ENCODE results near the gene VWA8.

VWA8 gene

DNA sequence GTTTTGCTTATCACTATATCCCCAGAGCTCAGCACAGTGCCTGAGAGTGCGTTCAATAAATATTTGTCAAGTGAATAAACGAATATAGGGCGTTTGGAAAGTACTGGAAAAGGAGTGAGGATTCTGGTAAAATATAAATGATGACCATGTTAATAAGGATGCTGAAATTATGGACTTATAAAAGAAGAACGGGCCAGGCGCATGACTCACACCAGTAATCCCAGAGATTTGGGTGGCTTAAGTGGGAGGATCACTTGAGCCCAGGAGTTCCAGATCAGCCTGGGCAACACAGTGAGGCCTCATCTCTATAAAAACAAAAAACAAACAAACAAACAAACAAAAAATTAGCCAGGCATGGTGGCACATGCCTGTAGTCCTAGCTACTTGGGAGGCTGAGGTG is 198.1 kb downstream of the VWA8 start:
- no peaks in the 10 kb centered on the region for H3K4me1 ChIP-seq (ENCODE audit: low read length)
- TF ChIP-seq EZH2 (optimal IDR thresholded peaks at IDR 0.05; ENCODE audit: low read depth, low read length) (no peak), EZH2phosphoT487 (IDR thresholded peaks at IDR 0.05; ENCODE audit: low read length) (no peak), CTCF (IDR thresholded peaks at IDR 0.05; ENCODE audit: low read length) (no peak)

DNA sequence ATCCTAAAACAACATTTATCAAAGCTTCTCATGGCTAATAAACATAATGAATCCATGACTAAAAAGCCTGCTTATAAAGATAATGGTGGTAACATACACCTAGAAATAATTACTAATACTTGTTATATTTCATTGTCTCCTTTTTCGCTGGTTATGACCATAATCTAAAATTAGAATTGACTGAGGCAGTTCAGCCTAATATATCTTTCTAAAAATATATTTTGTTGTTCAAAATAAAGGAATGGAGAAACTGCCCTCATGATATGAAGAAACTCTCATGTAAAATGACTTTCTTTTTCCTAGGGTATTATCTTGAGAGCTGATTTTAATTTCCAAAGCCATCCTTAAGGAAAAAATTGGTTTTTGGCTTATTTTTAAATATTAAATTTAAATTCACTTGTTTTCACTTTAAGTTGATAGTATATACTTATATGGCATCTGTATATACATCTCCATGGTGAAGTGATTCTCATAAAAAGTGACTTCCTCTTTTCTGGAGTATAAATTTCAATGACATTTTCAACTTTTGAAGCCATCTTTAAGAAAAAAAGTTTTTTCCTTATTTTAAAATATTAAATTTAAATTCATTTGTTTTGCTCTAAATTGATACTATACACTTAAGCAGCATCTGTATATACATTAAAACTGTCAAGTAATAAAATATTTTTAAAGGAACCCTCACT is 204.6 kb downstream of the VWA8 start:
- no peak overlapping the region for H2AFZ ChIP-seq (ENCODE audit: low read length)
- no peak overlapping the region for H3K4me2 ChIP-seq (ENCODE audit: low read depth, low read length)
- H3K4me1 ChIP-seq (ENCODE audit: low read length), result no peaks in the 10 kb centered on the region
- H3K9me2 ChIP-seq (replicated peaks; ENCODE audit: insufficient read depth, low read length), result no peaks in the 10 kb centered on the region
- H3K36me3 ChIP-seq (replicated peaks; ENCODE audit: insufficient read depth, low read length), result no peaks in the 10 kb centered on the region
- no peak overlapping the region for H3K27ac ChIP-seq (ENCODE audit: low read length)
- H3K79me2 ChIP-seq (ENCODE audit: low read length), result no peaks in the 10 kb centered on the region
- H3F3A ChIP-seq (ENCODE audit: insufficient read depth, low read length), result no peaks in the 10 kb centered on the region
- H3K9ac ChIP-seq (ENCODE audit: low read length), result no peak overlapping the region
- H3K27me3 ChIP-seq (replicated peaks; ENCODE audit: insufficient read depth, low read length), result no peaks in the 10 kb centered on the region
- DNase-seq, result no peak
- H3K9me3 ChIP-seq (replicated peaks; ENCODE audit: insufficient read depth, low read length), result no peaks in the 10 kb centered on the region
- no peak overlapping the region for H3K4me3 ChIP-seq (ENCODE audit: low read length)
- TF ChIP-seq EZH2phosphoT487 (IDR thresholded peaks at IDR 0.05; ENCODE audit: low read length) (no peak), CTCF (IDR thresholded peaks at IDR 0.05; ENCODE audit: low read length) (no peak), EZH2 (optimal IDR thresholded peaks at IDR 0.05; ENCODE audit: low read depth, low read length) (no peak)
- no peaks in the 10 kb centered on the region for H4K20me1 ChIP-seq (ENCODE audit: insufficient read depth, low read length)

More for the DNA sequence above, 198.1 kb downstream of the VWA8 start:
- H3K36me3 ChIP-seq (replicated peaks; ENCODE audit: insufficient read depth, low read length), result no peaks in the 10 kb centered on the region
- H4K20me1 ChIP-seq (ENCODE audit: insufficient read depth, low read length), result no peaks in the 10 kb centered on the region
- H3K4me3 ChIP-seq (ENCODE audit: low read length), result no peak overlapping the region
- H3K9me3 ChIP-seq (replicated peaks; ENCODE audit: insufficient read depth, low read length), result no peaks in the 10 kb centered on the region
- H3K9ac ChIP-seq (ENCODE audit: low read length), result no peak overlapping the region
- H3K4me2 ChIP-seq (ENCODE audit: low read depth, low read length), result no peak overlapping the region
- no peaks in the 10 kb centered on the region for H3K27me3 ChIP-seq (replicated peaks; ENCODE audit: insufficient read depth, low read length)
- no peak overlapping the region for H3K27ac ChIP-seq (ENCODE audit: low read length)
- H3F3A ChIP-seq (ENCODE audit: insufficient read depth, low read length), result no peaks in the 10 kb centered on the region
- no peaks in the 10 kb centered on the region for H3K9me2 ChIP-seq (replicated peaks; ENCODE audit: insufficient read depth, low read length)
- no peak overlapping the region for H2AFZ ChIP-seq (ENCODE audit: low read length)
- no peaks in the 10 kb centered on the region for H3K79me2 ChIP-seq (ENCODE audit: low read length)
- no peak for DNase-seq

- no peaks in the 10 kb centered on the region for H4K20me1 ChIP-seq (ENCODE audit: insufficient read depth, low read length)
- H3K79me2 ChIP-seq (ENCODE audit: low read length), result no peaks in the 10 kb centered on the region
- no peak overlapping the region for H2AFZ ChIP-seq (ENCODE audit: low read length)
- H3K36me3 ChIP-seq (replicated peaks; ENCODE audit: insufficient read depth, low read length), result no peaks in the 10 kb centered on the region
- H3K9me2 ChIP-seq (replicated peaks; ENCODE audit: insufficient read depth, low read length), result no peaks in the 10 kb centered on the region
- no peaks in the 10 kb centered on the region for H3K4me1 ChIP-seq (ENCODE audit: low read length)
- H3K9me3 ChIP-seq (replicated peaks; ENCODE audit: insufficient read depth, low read length), result no peaks in the 10 kb centered on the region
- no peak overlapping the region for H3K27ac ChIP-seq (ENCODE audit: low read length)
- no peaks in the 10 kb centered on the region for H3K27me3 ChIP-seq (replicated peaks; ENCODE audit: insufficient read depth, low read length)
- H3K4me2 ChIP-seq (ENCODE audit: low read depth, low read length), result no peak overlapping the region
- no peak overlapping the region for H3K4me3 ChIP-seq (ENCODE audit: low read length)
- no peaks in the 10 kb centered on the region for H3F3A ChIP-seq (ENCODE audit: insufficient read depth, low read length)
- no peak overlapping the region for H3K9ac ChIP-seq (ENCODE audit: low read length)
- TF ChIP-seq CTCF (IDR thresholded peaks at IDR 0.05; ENCODE audit: low read length), result no peak
- no peak for TF ChIP-seq EZH2phosphoT487 (IDR thresholded peaks at IDR 0.05; ENCODE audit: low read length)
- no peak for TF ChIP-seq EZH2 (optimal IDR thresholded peaks at IDR 0.05; ENCODE audit: low read depth, low read length)
- DNase-seq, result no peak
Observed at GRCh38 chr13:41751734-41752445, 209.0 kb downstream of the VWA8 start.
